GM19397 (cell line): ENCODE results near the gene CDK17.
A peak's percentile ranks its signal among the peaks of the same experiment; 100 is the strongest.
"Not testable (repeated sequence)": the region's sequence is repeated elsewhere in the genome, so short reads cannot be mapped to it uniquely, and the experiment has no call there.

Source experiments
- ATAC-seq: cut with Tn5 transposase; IDR thresholded peaks from one replicate; pipeline ENCODE4 v1.9.1; 2021; ENCODE audit warnings: mild to moderate bottlenecking, moderate library complexity; ENCODE audit not compliant: unreplicated experiment

CDK17 gene

DNA sequence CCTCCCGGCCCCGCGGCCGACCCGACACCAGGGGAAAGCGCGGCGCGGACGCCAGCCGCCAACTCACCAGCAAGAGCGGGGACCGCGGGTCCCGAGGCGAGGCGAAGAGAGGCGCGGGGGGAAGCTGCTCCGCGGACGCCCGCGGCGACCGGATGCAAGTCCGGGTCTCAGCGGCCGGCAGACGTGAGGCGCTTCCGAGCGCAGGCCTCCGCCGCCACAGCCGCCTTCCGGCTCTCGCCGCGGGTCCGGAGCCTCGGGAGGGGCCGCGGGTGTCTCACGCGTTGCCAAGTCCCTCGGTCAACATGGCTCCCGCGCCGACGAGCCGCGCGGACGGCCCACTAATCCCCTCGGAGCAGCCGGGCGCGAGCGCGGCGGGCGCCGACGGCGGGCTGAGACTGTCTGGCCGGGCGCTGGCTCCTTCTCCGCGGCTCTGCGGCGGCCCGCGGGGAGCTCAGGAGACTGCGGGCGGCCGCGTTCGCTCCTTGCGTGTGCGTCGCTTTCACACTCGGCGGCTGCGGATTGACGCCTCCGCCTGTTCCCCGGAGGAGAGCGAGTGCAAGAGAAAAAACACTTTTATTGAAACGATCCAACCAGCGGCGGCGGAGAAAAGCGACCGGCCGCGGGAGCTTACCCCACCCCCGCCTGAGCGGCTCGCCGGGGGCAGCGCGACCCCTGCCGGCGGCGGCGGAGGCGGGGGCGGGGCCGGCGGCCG is at the start of gene CDK17:
Gene CDK17, minus strand, starts transcription at position 521 of the 712 bp plus-strand sequence. CDS start 65,603 bp downstream, outside the sequence.
- peak; percentile 62 for ATAC-seq

DNA sequence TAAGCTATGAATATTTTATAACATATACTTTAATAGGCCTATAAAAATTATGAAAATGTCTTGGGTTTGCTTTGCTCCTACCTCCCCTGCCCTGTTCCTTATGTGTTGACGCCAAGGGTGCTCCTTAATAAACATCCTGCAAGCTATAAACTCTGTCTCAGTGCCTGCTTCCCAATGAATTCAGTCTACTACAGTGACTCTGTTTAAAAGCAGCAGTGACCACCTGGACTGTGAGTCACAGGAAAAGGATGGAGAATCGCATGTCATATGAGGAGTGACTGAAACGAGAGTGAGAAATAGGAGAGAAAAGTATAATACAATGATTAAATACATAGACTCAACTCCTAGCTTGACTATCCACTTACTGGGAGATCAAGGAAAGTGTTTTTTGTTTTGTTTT is 48.1 kb upstream of the CDK17 start:
- ATAC-seq: no peak

DNA sequence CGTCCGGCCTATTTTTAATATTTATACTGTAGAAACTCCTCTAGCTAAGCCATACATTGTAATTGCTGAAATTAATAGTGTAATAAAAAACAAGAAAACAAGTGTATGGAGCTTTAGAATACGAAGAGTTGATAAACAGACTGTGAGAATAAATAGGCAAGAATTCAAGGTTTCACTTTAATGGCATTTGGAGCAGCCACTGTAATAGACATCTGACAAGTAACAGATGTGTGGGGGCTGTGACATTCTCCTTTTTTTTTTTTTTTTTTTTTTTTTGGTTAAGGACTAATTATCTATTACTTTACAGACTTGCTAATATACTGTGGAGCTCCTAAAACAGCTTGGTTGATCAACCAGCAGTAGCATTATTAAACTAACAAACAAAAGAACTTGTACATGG is 47.0 kb upstream of the CDK17 start:
- ATAC-seq: no peak

DNA sequence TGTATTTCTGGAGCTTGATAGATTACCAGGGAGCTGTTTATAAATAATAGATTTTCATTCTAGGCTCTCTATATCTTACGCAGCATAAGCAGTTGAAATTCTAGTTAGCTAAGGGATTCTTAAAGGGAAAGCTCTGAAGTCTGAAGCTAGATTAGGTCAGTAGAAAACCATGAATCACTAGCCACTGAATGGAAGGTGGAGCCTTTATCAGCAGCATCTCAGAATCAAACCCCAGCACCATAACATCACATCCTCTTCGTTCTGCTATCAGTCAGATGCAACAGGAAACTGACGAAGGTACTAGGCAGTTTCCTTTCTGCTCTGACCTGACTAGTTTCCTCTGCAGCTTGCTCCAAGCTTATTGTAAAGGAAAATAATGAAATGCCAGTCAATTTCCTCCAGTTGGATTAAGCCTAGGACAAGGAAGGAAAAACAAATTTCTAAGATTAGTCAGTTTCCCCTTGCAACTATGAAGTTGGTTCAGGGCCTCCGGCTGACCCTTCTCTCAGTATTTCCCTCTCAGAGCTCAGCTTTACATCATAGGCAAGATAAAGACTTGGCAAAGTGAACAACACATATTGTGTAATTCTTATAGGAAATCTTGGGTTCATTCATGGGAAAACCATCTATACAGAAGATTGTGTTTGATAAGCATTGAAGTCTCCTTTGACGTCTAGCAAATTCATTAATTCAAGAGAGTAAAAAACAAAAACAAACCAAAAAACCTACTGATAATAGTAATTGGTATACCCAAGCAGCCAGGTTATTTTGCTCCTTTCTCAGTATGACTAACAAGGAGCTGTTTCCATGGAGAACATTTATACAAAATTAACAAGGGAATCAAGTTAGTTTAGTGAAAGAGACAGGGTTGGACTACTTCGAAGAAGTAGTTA is 45.7 kb upstream of the CDK17 start:
- ATAC-seq: peak; percentile 93

DNA sequence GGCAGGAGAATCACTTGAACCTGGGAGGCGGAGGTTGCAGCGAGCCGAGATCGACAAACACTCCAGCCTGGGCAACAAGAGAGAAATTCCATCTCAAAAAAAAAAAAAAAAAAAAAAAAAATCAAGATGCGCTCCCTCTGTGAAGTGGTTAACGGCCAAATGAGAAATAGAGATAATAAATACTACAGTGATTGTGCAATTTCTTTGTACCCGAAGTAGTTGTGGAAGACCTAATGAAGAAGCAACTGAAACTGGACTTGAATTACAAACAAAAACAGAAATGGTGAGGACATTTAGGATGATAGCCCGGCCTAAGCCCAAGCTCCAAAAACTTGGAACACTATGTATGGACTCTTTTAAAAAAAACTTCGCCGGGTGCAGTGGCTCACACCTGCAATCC is 44.2 kb upstream of the CDK17 start:
- no peak for ATAC-seq

DNA sequence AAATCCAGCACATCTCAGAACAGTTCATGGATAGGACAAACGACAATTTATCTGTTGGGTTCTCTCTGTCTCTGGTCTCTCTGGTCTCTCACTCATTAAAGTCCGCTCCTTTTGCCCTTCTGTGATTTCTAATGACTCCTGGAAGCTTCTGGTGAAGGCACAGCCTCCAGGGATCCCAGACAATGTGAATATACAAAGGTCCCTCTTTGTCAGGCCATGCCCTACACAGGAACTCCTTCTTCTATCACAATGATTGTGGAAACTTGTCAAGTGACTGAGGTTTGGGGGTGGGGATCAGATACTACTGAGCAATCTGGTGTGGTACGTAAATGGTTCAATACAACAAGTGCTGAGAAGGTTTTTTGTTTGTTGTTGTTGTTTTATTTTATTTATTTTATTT is 42.7 kb upstream of the CDK17 start:
- ATAC-seq: no peak

DNA sequence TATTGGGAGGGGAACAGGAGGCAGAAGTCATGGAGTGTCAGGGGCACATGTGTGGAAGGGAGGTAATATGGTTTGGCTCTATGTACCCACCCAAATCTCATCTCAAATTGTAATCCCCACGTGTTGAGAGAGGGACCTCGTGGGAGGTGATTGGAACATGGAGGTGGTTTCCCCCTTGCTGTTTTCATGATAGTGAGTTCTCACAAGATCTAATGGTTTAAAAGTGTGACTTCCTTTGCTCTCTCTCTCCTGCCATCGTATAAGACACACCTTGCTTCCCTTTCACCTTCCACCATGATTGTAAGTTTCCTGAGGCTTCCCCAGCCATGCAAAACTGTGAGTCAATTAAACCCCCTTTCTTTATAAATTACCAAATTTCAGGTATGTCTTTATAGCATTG is 41.6 kb upstream of the CDK17 start:
- ATAC-seq: no peak

DNA sequence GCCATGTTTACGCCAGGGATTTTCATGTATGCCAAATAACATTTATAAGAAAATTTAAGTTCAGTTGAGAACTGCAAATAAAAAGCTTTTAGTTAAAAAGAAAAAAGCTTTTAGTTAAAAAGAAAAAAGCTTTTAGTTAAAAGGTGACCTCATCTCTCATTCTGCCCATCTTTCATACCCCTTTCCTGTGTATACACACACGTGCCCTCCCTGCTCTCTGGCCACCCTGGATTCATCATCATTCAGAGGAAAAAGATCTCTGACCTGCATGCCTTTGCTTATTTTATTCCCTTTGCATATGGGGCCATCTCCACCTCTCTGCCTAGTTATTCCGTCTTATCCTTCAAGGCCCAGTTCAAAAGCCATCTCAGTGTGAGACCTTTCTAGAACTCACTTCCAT is 38.1 kb upstream of the CDK17 start:
- no peak for ATAC-seq

DNA sequence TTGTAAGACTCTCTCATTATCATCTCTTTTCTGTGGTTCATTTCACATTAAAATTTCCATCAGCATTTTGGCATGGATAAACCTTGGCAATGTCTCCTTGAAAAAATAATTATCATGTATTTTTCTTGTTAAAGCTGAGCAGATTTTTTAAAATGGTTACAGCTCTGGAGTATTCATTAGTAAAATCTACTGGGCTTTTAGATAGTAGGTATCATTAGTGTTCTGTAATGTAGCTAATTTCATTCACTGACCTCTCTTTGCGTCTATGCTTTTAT is 36.9 kb upstream of the CDK17 start:
- no peak for ATAC-seq

DNA sequence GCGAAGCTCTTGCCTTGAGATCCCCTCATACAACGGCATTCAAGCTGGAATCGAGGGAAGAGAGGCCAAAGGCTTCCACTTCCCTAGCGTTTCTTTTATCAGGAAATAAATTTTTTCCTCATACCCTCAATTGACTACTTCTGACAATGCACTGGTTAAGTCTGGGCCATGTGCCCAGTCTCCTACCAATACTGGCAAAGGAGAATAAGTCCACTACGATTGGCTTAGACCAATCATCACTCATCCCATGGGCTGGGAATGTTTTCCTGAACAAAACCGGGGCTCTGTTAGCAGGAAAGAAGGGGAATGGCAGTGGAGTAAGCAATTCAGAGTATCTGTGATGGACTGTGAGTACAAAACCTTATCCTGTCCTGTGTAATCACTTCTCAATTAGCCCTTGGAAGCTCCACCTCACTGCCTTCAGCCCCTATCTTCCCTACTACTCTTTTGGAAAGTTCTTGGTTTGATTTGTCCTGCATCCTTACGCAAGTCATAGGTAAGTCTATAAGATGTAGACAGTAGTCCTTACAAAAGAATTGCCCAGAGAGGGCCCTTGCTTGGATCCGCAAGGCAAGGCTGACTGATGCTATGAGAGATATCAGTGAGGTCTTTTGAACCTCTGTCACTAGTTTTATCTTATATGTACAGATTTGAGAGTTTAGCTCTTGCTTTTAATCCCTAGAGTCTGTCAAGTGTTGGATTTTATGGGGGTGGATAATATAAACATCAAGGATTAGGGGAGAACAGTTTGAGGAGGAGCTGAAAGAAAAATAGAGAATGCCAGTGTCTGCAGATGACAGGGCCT is 36.3 kb upstream of the CDK17 start:
- no peak for ATAC-seq

DNA sequence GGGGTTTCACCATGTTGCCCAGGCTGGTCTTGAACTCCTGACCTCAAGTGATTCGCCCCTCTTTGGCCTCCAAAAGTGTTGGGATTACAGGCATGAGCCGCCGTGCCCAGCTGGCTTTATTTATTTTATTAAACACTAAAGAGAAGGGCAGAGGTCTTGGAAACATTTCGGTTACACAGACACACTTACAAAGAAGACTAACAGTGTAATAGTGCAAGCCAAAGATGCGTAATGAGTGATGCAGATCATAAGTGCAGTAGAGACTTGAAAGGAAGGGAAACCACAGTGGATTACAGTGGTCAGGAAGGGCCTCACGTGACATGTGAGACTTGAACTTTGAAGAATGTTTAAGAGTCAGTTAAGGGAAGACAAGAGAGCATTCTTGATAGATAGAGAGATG is 33.9 kb upstream of the CDK17 start:
- ATAC-seq: no peak

DNA sequence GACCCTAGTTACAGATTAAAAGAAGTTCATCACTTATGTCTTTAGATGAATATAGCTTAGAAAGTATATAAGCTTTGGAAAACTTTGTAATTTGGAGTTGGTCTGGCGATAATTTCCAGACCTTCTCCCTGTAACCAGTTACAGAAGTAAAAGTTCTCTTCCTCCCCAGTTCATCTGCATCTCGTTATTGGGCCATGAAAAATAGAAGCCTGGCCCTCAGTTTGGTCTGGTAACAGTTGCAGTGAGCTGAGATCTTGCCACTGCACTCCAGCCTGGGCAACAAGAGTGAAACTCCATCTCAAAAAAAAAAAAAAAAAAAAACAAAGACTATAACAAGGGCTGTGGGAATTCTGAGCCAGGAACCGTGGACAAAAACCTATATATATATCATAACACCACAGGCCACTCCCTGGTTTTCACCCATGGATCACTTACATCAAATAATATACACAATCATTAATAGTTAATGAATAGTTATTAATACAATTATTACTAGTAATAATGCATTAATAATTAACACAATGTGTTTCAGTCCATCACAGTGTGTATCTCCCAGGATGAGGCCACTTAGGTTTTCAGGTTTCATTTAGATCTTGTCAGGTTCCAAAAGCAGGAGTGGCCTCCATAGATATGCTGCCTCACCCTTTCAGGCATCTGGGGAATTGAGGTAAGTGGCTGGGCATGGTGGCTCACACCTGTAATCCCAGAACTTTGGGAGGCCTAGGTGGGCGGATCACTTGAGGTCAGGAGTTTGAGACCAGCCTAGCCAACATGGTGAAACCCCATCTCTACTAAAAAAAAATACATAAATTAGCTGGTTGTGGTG is 32.5 kb upstream of the CDK17 start:
- not testable (repeated sequence) for ATAC-seq

DNA sequence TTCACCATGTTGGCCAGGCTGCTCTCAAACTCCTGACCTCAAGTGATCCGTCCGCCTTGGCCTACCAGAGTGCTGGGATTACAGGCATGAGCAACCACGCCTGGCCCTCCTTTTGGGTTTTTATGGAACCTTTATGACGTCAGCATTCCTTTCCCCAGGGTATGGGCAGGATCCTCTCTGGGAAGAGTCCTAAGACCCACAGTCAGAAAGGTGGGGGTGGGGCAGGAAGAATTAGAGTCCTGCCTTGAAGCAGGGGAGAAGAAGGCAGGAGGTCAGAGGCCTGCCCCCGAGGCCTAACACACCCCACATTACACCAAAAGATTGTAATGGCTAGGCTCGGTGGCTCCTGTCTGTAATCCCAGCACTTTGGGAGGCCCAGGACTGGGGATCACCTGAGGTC is 30.8 kb upstream of the CDK17 start:
- ATAC-seq: no peak

DNA sequence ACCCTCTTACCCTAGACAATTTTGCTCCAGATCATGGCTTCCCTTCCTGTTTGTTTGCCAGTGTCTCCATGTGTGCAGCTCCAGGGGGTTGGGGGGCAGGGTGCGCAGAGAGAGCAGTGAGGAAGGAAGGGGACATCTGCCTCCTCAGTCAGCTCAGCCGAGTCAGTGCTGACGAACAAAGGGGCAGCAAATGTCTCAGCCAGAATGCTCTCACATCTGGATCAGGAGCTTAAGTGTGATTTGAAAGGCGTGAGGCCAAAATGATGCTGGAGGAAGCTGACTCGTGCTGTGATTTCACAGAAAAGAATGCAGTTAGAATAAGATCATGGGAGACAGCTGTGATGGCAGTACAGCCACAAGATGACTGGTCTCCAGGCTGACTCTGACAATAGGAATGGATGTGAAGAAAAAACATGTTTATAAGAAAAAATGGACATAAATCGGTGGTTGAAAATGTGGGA is 27.1 kb upstream of the CDK17 start:
- no peak for ATAC-seq

DNA sequence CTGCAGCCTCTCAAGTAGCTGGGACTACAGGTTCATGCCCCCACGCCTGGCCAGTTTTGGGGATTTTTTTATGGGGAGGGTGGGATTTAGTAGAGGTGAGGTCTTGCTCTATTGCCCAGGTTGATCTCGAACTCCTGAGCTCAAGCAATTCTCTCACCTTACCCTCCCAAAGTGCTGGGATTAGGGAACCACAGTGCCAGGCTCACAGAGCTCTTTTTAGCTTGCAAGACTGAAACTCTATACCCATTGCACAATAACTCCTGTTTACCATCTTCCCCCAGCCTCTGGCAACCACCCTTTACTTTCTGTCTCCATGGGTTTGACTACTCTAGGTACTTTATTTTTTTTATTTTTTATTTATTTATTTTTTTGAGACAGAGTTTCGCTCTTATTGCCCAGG is 25.7 kb upstream of the CDK17 start:
- no peak for ATAC-seq

DNA sequence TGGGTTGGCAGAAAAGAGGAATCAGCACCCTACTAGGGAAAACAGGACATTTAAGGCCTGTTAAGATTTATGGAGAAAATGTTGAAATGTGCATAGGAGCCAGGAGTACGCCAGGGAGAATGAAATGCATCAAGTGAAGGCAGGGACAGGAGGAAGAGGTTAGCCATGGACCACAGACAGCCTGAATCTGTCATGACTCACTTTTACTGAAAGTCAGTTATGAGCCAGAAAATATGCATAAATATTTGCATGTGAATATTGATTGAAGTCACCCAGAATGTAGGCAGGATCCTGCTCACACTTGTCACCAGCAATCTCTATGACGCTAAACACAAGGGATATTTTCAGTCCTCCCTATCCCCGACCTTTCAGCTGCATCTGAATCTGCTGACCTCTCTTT is 25.1 kb upstream of the CDK17 start:
- no peak for ATAC-seq

DNA sequence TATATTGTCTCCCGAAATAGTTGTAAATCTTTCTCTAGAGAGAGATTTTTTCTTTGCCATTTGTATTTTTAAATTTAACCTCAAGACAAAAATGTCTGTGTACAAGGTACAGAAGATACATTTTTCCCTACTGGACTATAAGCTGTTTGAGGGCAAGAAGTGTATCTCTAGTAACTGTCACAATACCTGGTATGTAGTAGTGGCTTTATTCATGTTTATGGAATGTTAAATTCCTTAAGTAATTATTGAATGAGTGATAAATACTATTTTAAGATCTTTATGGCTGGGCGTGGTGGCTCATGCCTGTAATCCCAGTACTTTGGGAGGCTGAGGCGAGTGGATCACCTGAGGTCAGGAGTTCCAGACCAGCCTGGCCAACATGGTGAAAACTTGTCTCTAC is 24.4 kb upstream of the CDK17 start:
- no peak for ATAC-seq

DNA sequence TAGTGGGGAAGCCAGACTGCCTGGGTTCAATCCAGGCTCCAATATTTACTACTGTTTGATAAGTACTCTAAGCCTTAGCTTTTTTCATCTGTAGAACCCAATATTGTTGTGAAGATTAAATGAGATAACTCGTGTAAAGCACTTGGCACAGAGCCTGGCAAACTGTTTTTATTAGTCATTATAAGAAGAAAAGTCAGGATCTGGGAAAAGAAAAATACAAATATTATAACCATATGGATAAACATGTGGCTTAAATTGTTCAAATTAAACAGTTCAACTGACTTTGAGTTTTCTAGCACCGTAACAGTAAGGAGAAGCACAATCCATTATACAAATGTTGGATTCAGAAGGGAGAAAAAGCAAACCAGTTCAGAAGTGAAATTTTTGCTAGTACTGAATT is 22.0 kb upstream of the CDK17 start:
- ATAC-seq: no peak

DNA sequence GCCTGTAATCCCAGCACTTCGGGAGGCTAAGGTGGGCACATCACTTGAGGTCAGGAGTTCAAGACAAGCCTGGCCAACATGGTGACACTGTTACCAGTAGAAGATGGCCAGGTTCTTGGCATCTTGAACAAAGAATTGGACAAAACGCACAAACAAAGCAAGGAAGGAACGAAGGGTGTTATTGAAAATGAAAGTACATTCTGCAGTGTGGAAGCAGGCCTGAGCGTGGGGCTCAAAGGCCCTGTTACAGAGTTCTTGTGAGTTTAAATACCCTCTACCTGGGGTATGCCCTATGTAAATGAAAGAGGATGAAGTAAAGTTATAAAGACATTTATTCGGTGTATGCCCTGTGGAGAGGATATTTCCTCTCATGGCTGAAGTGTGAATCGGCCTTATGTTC is 20.8 kb upstream of the CDK17 start:
- ATAC-seq: no peak

DNA sequence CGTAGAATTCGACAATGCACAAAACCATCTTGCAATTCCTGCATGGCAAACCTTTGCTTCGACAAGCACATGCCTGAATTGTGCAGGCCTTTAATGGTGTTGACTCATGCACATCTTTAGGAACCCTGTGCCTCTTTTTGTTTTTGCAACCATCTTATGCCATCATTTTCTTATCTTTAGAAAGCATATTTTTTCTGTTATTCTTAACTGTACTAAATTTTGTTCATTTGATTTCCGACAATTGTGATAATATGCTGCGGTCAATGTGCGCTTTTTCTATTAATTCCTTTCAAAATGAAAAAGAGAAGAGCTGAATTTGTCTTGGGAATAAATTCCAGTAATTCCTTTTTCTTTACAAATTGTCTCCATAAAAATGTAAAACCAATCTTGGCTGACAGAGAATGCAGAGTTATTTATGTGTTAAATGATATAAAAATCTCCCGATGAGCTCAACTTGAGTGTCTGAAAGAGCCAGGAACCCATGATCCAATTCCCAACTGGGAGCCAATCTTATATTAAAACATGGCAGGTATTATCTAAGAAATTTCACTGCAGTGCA is 20.1 kb upstream of the CDK17 start:
- ATAC-seq: no peak
